Kidney tubule cell (primary cell): ENCODE data around the gene HGFAC.

ENCODE experiments used
- DNase-seq: peaks from one replicate; pipeline ENCODE4 v3.0.0-alpha.2; 2018; ENCODE audit warnings: low spot score

The HGFAC gene

DNA sequence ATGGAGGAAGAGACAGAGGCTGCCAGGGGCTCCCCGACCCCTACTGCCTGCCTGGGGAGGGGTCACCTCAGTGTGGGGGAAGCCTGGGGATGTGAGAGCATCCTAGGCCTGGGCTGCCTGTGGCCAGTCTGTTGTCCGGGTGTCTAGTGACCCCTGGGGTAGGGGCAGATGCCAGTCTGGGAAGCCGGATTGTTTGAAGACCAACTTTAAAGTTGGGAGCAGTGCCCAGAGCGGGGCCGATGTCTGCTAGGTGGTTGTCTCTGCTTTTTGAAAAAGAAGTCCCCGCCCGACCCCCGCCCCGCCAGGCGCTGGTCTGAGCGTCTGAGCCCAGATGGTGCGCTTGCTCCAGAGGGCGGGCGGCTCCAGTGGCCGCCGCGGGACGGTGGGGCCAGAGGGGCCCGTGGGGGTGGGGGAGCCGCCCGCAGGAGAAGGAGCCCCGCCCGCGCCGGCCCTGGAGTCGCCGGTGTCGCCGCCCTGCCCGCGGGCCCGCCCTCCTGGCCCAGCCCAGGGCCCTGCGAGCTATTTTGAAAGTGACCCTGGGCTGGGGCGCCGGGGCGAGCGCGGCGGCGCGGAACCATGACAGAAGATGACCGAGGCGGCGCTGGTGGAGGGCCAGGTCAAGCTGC lies 21.1 kb downstream of the HGFAC start, which contains the start of gene DOK7:
Gene DOK7 (plus strand): TSS at position 517 of the 626 bp plus-strand sequence. CDS start 70 bp downstream, at position 587.
- no peak for DNase-seq

DNA sequence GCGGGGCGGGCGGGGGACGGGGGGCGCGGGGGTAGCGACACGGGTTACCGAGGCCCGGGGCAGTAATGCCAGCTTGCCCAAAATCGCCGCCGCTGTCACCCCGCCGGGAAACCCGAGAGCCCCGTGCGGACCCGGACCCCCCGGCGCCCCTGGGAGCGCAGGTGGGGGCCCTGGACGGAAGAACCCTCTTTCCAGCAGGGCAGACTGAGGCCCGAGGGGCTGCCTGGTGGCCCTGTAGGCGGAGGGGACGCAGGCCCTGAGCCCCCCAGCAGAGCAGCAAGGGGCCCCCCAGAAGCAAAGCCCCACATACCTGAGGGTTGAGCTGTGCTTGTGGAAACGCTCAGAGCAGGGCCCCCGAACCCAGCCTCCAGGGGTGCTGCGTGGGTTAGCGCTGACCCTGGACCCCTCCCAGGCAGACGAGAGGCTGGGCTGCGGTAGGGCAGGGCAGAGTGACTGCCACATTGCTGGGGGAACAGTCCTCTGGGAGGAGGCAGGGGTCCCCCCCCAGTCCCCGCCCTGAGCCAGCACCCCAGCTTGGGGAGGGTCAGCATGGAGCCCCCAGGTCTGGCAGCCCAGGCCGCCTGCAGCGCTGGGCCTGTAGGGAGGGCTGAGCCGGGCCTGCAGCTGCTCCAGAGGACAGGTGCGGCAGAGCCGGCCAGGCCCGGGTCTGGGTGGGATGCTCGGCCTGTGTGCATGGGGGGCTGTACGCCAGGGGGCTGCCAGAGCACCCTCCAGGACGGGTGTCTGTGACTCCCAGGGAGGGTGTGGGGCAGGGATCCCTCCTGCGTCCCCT lies 22.0 kb downstream of the HGFAC start:
- DNase-seq = no peak

DNA sequence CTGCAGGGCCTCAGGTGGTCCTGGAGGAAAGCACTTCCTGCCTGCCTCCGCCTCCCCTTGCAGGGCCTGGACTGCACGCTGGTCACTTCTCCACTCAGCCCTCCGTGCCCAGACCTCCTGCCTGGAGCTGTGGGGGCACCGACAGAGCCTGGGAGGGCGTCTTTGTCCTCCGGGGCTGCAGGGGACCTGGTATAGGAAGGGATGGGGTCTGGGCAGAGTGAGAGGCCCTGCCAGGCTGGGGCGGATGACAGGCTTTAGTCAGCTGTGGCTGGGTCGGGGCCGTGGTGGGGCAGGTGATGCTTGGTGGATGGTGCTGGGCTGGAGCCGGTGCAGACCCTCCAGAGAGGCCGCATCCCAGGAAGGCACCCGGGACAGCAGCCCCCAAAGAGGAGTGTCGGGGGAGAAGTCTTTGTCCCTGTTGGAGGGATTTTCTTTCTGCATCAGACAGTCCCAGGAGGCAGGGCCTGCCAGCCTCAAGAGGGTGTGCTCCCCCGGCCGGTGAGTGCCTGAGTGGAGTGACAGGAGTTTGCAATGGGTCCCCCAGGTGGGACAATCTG lies 22.7 kb downstream of the HGFAC start:
- no peak for DNase-seq

- no peak for DNase-seq
Measured at GRCh38 chr4:3464911-3465697, 23.3 kb downstream of the HGFAC start.

DNA sequence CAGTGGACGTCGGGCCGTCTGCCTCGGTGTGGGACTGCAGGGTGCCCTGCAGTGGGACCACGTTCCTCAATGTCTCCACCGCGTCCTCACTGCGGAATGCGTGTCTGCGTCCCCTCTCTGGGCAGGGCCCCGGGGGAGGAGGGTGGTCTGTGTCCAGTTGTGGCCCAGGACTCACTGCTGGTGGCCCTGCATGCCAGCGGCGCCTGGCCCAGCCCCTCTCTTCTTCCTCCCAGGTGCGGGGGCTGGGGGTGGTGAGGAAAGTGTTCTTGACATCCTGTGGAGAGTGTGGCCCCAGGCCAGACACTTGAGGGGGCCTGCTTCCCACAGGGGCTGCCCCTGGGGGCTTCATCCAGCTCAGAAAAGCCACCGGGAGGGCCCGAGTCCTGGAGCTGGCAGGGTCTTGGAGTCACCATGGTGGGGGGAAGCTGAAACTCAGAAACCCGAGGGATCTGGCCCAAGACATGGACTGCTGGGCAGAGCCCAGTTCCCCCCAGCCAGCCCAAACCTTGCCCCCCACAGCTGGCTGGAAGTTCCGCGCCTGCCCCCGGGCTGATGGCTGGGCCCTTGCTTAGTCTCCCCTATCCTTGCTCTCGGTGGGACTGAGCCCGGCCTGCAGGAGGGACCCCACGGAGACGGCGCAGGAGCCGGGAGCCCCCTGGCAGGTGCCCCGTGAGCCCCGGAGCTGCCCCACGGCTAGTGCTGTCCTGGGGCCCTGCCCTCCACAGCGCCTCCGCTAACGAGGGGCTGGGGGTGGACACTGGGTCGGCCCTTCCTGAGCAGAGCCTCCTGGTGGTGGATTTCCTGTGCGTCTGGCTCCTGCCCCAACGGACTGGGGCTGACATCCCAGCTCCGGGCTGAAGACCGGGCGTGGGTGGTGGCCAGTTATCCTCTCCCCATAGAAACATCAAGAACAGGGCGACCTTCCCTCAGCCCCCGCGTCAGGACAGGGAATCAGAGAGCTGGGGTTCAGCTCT lies 24.2 kb downstream of the HGFAC start:
- DNase-seq = no peak

- DNase-seq = no peak
Measured at GRCh38 chr4:3466691-3467600, 25.2 kb downstream of the HGFAC start.

GRCh38 chr4:3467601-3468031 lies 25.8 kb downstream of the HGFAC start:
- DNase-seq = no peak

GRCh38 chr4:3468154-3468553 lies 26.4 kb downstream of the HGFAC start:
- DNase-seq = no peak

DNA sequence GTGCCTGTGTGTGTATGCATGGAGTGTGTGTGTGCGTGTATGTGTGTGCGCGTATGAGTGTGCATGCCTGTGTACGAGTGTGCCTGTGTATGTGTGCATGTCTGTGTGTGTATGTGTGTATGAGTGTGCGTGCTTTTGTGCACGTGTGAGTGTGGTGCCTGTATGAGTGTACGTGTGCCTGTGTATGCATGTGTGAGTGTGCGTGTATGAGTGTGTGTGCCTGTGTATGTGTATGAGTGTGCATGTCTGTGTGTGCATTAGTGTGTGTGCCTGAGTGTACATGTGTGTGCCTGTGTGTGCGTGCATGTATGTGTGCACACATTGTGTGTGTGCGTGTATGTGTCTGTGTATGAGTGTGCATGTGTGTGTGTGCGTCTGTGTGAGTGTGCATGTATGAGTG lies 27.0 kb downstream of the HGFAC start:
- DNase-seq = no peak

DNA sequence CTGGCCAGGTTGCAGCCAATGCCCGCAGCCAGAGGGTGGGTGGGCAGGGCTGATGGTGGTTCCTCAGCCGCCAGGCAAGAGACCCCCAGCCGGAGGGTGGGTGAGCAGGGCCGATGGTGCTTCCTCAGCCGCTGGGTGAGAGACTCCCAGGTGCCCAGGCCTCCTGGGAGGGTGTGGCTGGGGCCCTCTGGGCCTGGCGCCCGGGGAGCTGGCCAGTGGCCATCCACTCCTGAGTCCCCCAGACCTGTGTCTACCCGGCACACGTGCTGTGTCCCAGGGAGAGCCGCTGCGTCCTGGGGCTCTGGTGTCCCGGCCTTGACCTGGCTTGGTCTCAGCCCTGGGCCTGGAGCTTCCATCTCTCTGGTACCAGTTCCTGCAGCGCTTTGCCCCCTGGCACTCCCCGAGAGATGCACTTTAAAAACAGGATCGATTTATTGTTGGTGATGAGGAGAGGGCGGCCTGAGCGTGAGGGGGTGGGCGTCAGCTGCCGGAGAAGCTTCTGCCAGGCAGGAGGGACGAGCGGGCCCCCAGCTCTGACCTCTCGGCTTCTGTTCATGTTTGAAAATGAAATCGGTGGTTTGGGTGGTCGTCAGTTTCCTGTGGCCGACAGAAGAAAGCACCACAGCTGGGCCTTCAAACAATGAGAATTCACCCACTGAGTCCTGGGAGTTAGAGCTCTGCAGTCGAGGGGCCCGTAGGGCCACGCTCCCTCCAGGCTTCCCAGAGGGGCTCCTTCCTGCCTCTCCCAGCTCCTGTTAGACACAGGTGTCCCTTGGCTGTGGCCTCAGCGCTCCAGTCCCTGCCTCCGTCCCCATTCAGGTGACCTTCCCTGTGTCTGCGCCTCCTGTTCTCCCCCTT lies 27.8 kb downstream of the HGFAC start:
- no peak for DNase-seq

GRCh38 chr4:3470244-3471097 lies 28.7 kb downstream of the HGFAC start:
- no peak for DNase-seq

GRCh38 chr4:3471098-3471760 lies 29.5 kb downstream of the HGFAC start:
- DNase-seq = no peak

DNA sequence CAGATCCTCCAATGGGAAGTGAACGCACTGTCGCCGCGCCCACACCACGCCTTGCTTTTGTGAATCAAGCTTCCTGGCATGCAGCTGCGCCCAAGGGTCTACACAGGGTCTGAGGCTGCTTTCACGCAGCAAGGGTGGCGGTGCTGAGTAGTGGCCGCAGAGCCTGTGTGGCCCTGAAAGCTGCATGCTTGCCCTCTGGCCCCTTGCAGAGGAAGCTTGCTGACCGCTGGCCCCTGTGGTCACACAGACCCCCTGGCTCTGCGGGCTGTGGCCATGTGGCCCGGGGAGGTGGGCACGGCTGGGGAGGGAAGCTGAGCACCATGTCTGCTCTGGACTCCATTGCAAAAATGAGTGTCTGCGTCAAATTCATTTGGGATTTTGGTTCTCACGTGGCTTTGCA lies 30.1 kb downstream of the HGFAC start:
- no peak for DNase-seq

DNA sequence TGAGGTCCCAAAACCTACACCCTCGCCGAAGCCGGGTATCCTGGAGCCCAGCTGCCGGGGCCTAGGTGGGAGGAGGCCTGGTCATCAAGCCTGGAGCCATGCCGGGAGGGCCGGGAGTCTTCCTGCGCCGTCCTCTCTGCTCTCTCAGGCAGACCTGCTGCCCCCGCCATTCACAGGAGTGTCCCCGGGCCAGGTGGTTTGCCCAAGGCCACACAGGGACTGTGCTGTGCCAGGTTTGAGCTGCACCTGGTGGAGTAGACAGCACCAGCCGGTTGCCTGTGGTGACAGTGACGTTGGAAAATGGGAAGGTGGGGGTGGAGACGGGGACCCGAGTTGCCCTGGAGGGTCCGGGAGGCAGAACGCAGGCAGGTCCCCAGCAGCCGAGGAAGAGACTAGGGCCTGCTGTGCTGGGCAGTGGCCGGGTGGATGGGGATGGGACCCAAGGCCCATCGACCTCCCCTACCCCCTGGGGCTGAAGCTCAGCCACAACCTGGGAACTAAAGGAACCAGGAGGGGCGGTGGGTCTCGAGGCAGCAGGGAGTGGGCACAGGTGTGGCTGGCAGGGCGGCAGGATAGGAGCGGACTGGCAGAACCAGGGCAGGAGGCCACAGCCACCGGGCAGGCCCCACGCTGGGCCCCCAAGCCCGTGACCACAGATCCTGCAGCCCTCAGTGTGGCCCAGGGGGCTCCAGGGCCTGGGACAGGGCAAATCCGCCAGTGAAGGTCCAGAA lies 30.8 kb downstream of the HGFAC start:
- DNase-seq = no peak

DNA sequence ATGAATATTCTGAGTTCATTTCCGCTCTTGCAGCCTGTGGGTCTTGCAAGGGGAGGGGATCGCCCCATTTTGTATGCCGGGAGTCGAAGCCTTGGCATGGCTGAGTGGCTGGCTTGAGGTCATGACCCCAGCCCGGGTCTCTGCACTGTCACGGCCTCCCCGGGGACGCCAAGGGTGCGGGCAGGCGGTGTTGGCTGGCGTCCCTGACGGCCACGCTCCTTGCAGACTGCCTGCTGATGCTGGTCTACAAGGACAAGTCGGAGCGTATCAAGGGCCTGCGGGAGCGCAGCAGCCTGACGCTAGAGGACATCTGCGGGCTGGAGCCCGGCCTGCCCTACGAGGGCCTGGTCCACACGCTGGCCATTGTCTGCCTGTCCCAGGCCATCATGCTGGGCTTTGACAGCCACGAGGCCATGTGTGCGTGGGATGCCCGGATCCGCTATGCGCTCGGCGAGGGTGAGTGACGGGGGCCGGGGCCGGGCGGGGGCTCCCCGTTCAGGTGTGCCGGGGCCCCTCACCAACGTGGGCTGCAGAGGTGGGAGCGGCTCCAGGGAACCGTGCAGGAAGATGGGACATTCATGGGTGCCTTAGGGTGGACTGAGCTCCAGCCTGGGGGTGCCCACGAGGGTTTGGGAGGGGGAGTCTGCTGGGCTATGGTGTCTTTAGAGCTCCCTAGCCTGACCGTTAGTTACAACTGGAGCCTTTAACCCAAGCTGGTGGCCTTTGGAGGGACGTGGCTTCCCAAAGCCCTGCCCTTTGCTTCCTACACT lies 31.6 kb downstream of the HGFAC start:
- no peak for DNase-seq
